Esophagus squamous epithelium (tissue), 4 donors: ENCODE measurements around the gene PPFIBP1.

ENCODE experiments used
- CTCF ChIP-seq, 6 experiments: fragments of 450-650 bp in 4 of 6; fragments of 200-600 bp in 2 of 6; sonication (generic) in 2 of 6; IDR thresholded peaks; one replicate each; pipeline ENCODE4 v1.5.1; 2016 to 2019; ENCODE audit warnings: antibody characterized with exemption in 6 of 6, mild to moderate bottlenecking in 4 of 6, moderate library complexity in 4 of 6
- POLR2A ChIP-seq, 4 donors: fragments of 450-650 bp; IDR thresholded peaks; one replicate each; pipeline ENCODE4 v1.6.1; 2017; ENCODE audit warnings: antibody characterized with exemption in 4 of 4, mild to moderate bottlenecking in 4 of 4, moderate library complexity in 3 of 4

GRCh38 chr12:27680619-27681018, 156.6 kb downstream of the PPFIBP1 start:
- TF ChIP-seq CTCF (IDR thresholded peaks at IDR 0.05) (no peak), POLR2A (IDR thresholded peaks at IDR 0.05) (no peak)
